Thyroid gland (tissue), 4 donors: Measurements from ENCODE around the gene CX3CL1.

Experiments used
- CTCF ChIP-seq, 6 experiments: fragments of 200-600 bp in 3 of 6; fragments of 450-650 bp in 3 of 6; sonication (generic) in 3 of 6; IDR thresholded peaks; one replicate each; pipeline ENCODE4 v1.5.1; 2016 to 2019; ENCODE audit warnings: antibody characterized with exemption in 6 of 6, mild to moderate bottlenecking in 2 of 6, inconsistent platforms in 1 of 6, moderate library complexity in 1 of 6
- POLR2A ChIP-seq, 2 donors: fragments of 450-650 bp; IDR thresholded peaks; one replicate each; pipeline ENCODE4 v1.6.1; 2017; ENCODE audit warnings: antibody characterized with exemption in 2 of 2, mild to moderate bottlenecking in 2 of 2, moderate library complexity in 1 of 2

GRCh38 chr16:57387598-57388354, 15.5 kb downstream of the CX3CL1 start:
- TF ChIP-seq CTCF (IDR thresholded peaks at IDR 0.05) (no peak), POLR2A (IDR thresholded peaks at IDR 0.05) (no peak)
